ENCODE measurements around the gene RPL37. TPM values are rescaled to one million over a fixed set of nuclear protein-coding genes. Genes with fewer than 3 reads are reported as not detected.

RPL37 gene
- polyA plus RNA-seq, 1 of the 3 experiments (the other 2 are of a cell fraction): 465 TPM

GRCh38 chr5:40801771-40802562 lies 33.1 kb downstream of the RPL37 start:
- WGBS (ENCODE audit: low lambda C conversion rate): 94% methylated on average over 8 of the region's 8 CpGs
- peaks cover 0 to 4% of the 10 kb centered on the region in 2 experiments; a peak in 2 of 4 replicates for H3K4me1 ChIP-seq (ENCODE audit: control insufficient read depth in 1 of 2, insufficient read depth in 2 of 2, low read depth in 1 of 2, low read length in 1 of 2)
- no peaks in the 10 kb centered on the region for H3K9me3 ChIP-seq
- no peak overlapping the region for H3K4me2 ChIP-seq
- no peak overlapping the region for H3K27ac ChIP-seq (ENCODE audit: low read depth in 2 of 2, low read length in 1 of 2)
- no peak for DNase-seq
- H3F3A ChIP-seq (replicated peaks; ENCODE audit: insufficient read depth): peaks cover 21% of the 10 kb centered on the region
- no peaks in the 10 kb centered on the region for H3K27me3 ChIP-seq (ENCODE audit: insufficient read depth)
- peaks cover 14% of the 10 kb centered on the region for H3K79me2 ChIP-seq (ENCODE audit: insufficient read depth)
- H3K36me3 ChIP-seq (replicated peaks in 1 of 2; ENCODE audit: control insufficient read depth in 1 of 2, insufficient read depth in 2 of 2, low read length in 1 of 2): no peaks in the 10 kb centered on the region
- POLR2A ChIA-PET: interaction anchor here (1.2 kb wide), 1 partner anchor 31 kb away, joined by 3 read pairs; no protein-coding TSS in a partner anchor
- CTCF ChIA-PET: interaction anchor here (0.5 to 1.1 kb wide), 2 partner anchors 14 to 46 kb away, joined by 3 to 4 read pairs; partner anchors contain the start of gene TTC33
- no peak overlapping the region for H3K4me3 ChIP-seq (ENCODE audit: low read depth in 2 of 2, low read length in 1 of 2)
- no peak overlapping the region for H3K9ac ChIP-seq
- TF ChIP-seq RFX5 (IDR thresholded peaks at IDR 0.05; ENCODE audit: low read length) (no peak), NFIC (IDR thresholded peaks at IDR 0.05; ENCODE audit: borderline replicate concordance) (no peak), FOXJ3 (CRISPR knock-in tag; IDR thresholded peaks at IDR 0.05) (no peak), MXI1 (IDR thresholded peaks at IDR 0.05; ENCODE audit: low read depth, low read length) (no peak), ZBTB33 (IDR thresholded peaks at IDR 0.05; ENCODE audit: borderline replicate concordance, low read depth) (no peak), SIN3A (IDR thresholded peaks at IDR 0.05; ENCODE audit: borderline replicate concordance, low read depth, low read length) (no peak)
- no peak overlapping the region for H2AFZ ChIP-seq (ENCODE audit: low read depth)
- H3K9me2 ChIP-seq: no peaks in the 10 kb centered on the region
- H4K20me1 ChIP-seq (ENCODE audit: insufficient read depth): peaks cover 2% of the 10 kb centered on the region

GRCh38 chr5:40799258-40799657 lies 35.8 kb downstream of the RPL37 start:
- H4K20me1 ChIP-seq (ENCODE audit: insufficient read depth): peaks cover 28% of the 10 kb centered on the region
- no peaks in the 10 kb centered on the region for H3K9me2 ChIP-seq
- H3K4me2 ChIP-seq: peak overlapping the region; percentile 83
- peak overlapping the region; percentile 89 for H3K9ac ChIP-seq
- no peaks in the 10 kb centered on the region for H3K9me3 ChIP-seq
- H2AFZ ChIP-seq (ENCODE audit: low read depth): peak overlapping the region; percentile 97; the same call in 1 of the 2 replicates
- peak overlapping the region; percentile 90 to 96; a peak in 2 of 4 replicates for H3K27ac ChIP-seq (ENCODE audit: low read depth in 2 of 2, low read length in 1 of 2)
- H3K27me3 ChIP-seq (ENCODE audit: insufficient read depth): no peaks in the 10 kb centered on the region
- no peak for DNase-seq
- H3K4me1 ChIP-seq (ENCODE audit: control insufficient read depth in 1 of 2, insufficient read depth in 2 of 2, low read depth in 1 of 2, low read length in 1 of 2): peaks cover 4 to 11% of the 10 kb centered on the region in 2 experiments; a peak in 2 of 4 replicates
- ChIA-PET POLR2A (interaction anchor here (0.6 to 2.2 kb wide), 4 partner anchors 16 to 36 kb away, joined by 4 to 23 read pairs (median 4); partner anchors contain the start of gene RPL37), CTCF (interaction anchor here (0.6 to 1.1 kb wide), 2 partner anchors 36 to 86 kb away, joined by 3 read pairs; partner anchors contain the start of gene RPL37)
- WGBS (ENCODE audit: low lambda C conversion rate): 16% methylated on average over 1 of the region's 1 CpG
- peaks cover 22% of the 10 kb centered on the region for H3F3A ChIP-seq (replicated peaks; ENCODE audit: insufficient read depth)
- H3K79me2 ChIP-seq (ENCODE audit: insufficient read depth): peaks cover 41% of the 10 kb centered on the region
- peak overlapping the region; percentile 89 to 93 for H3K4me3 ChIP-seq (ENCODE audit: low read depth in 2 of 2, low read length in 1 of 2)
- H3K36me3 ChIP-seq (replicated peaks in 1 of 2; ENCODE audit: control insufficient read depth in 1 of 2, insufficient read depth in 2 of 2, low read length in 1 of 2): peaks cover 3 to 5% of the 10 kb centered on the region in 2 experiments
- TF ChIP-seq MXI1 (IDR thresholded peaks at IDR 0.05; ENCODE audit: low read depth, low read length): no peak
- no peak for TF ChIP-seq CTCF (IDR thresholded peaks at IDR 0.05)
- TF ChIP-seq REST (IDR thresholded peaks at IDR 0.05; ENCODE audit: low read depth, low read length): no peak
- TF ChIP-seq YY1 (IDR thresholded peaks at IDR 0.05; ENCODE audit: low read depth): no peak
- TF ChIP-seq ELF1 (IDR thresholded peaks at IDR 0.05): no peak
- TF ChIP-seq NFIC (IDR thresholded peaks at IDR 0.05; ENCODE audit: borderline replicate concordance): no peak
- no peak for TF ChIP-seq JUND (IDR thresholded peaks at IDR 0.05)
- TF ChIP-seq FOXM1 (IDR thresholded peaks at IDR 0.05; ENCODE audit: low read depth): no peak
- no peak for TF ChIP-seq RCOR1 (IDR thresholded peaks at IDR 0.05; ENCODE audit: low read length)
- no peak for TF ChIP-seq ZBTB33 (IDR thresholded peaks at IDR 0.05; ENCODE audit: borderline replicate concordance, low read depth)
- no peak for TF ChIP-seq FOSL2 (IDR thresholded peaks at IDR 0.05; ENCODE audit: borderline replicate concordance, low read depth)
- no peak for TF ChIP-seq EZH2phosphoT487 (IDR thresholded peaks at IDR 0.05; ENCODE audit: borderline replicate concordance, low read depth)

Measured in SK-N-SH (cell line).